Left ventricle myocardium inferior (tissue), 1 donor: Measurements from ENCODE around the gene PALM. TPM values are rescaled to one million over a fixed set of nuclear protein-coding genes. Genes with fewer than 3 reads are reported as not detected.
A peak's percentile ranks its signal among the peaks of the same experiment; 100 is the strongest.
"Not testable (repeated sequence)": the region's sequence is repeated elsewhere in the genome, so short reads cannot be mapped to it uniquely, and the experiment has no call there.

Experiments
- DNase-seq: peaks from one replicate; pipeline ENCODE4 v3.0.0-alpha.2; 2020
- H3K27ac ChIP-seq: fragments of 200-600 bp; replicated peaks from 2 replicates; pipeline ENCODE4 v1.8.0; 2021
- H3K27me3 ChIP-seq: fragments of 200-600 bp; 2 replicates; pipeline ENCODE4 v1.8.0; 2021; ENCODE audit warnings: low read depth
- H3K36me3 ChIP-seq: fragments of 200-600 bp; 2 replicates; pipeline ENCODE4 v1.8.0; 2021
- H3K4me1 ChIP-seq: fragments of 200-600 bp; 2 replicates; pipeline ENCODE4 v1.8.0; 2021
- H3K4me3 ChIP-seq: fragments of 200-600 bp; 2 replicates; pipeline ENCODE4 v1.8.0; 2021; ENCODE audit warnings: mild to moderate bottlenecking, moderate library complexity
- H3K9me3 ChIP-seq: fragments of 200-600 bp; replicated peaks from 2 replicates; pipeline ENCODE4 v1.8.0; 2021
- CTCF ChIP-seq: fragments of 200-600 bp; IDR thresholded peaks from 2 replicates; pipeline ENCODE4 v1.8.0; 2021; ENCODE audit warnings: antibody characterized with exemption, mild to moderate bottlenecking, borderline replicate concordance
- intact Hi-C: fragments of 100-400 bp; cut with micrococcal nuclease; formaldehyde crosslinking; loops from one replicate; pipeline ENCODE4 v1.11.0; 2022
- total RNA-seq: library from RNA; stranded (reverse); fragmentation: NEBNext Ultra II Directional; extraction: Animal tissue kit (Norgen Biotek cat#: 25700); gene quantifications from one replicate; pipeline ENCODE4 v1.2.1, GENCODE V29; 2021
- donor health status: DM: no; HTN: yes; CAD: no; lungs with severe emphysema.

Gene PALM
- total RNA-seq, 1 donor from 2014 or later = 26.8 TPM

DNA sequence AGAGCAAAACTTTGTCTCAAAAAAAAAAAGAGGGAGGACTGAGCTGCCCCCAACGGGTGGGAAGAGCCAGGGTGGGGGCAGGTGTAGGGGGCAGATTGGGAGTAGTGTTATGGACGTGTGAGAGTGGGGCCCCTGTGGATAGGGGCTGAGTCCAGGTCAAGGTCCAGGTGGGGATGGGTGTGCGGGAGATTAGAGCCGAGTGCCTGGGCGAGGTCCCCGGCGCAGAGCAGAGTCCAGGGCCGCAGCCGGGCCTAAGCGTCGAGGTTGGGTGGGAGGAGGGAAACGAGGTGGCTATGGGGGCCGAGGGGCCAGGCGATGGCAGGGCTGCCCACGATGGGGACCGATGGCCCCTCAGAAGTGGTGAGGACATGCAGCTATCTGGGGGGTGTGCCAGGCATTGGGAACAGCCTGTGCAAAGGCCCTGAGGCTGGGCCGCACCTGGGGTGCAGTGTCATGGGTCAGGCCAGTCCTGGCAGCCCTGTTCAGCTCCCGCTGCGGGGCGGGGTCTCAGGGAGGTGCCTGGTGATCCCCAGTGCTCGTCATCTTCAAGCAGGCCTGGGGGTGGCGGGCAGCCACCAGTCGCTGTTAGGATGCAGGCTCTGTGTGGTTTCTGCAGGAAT is 29.9 kb downstream of the PALM start:
- Histone ChIP-seq H3K27ac (no peak overlapping the region), H3K4me1 (peaks cover 15% of the 10 kb centered on the region), H3K9me3 (peaks cover 4% of the 10 kb centered on the region), H3K36me3 (peaks cover 34% of the 10 kb centered on the region), H3K4me3 (no peak overlapping the region), H3K27me3 (peaks cover 6% of the 10 kb centered on the region)
- intact Hi-C loops = no loop called here
- no peak for DNase-seq
- TF ChIP-seq CTCF = no peak

DNA sequence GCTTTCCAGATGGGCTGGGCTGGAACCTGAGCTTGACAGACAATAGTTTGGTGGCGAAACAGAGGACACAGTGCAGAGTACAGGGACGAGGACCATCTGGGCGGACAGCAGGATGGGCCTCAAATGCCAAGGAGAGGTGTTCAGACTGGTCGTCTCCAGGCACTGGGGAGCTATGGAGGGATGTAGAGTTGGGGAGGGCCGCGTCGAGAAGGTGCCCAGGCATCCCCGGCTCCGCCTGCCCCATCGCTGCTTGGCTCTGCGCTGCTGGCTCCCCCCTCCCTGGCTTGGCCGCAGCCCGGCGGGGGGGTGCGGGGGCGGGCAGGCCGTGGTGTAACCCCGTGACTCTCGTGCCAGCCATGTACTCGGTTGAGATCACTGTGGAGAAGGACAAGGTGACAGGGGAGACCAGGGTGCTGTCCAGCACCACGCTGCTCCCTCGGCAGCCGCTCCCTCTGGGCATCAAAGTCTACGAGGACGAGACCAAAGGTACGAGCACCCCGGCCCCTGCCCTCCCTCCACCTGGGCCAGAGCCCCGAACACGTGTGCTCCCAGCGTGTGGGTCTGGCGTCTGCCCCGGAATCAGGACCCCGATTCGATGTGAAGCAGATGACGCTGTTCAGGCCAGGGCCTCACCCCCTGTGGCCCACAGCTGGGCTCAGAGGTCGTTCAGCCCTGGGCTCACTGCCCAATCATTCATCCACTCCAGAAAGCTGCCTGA is 31.4 kb downstream of the PALM start:
- H3K4me1 ChIP-seq = peaks cover 4% of the 10 kb centered on the region
- intact Hi-C loops = no loop called here
- H3K36me3 ChIP-seq = peaks cover 27% of the 10 kb centered on the region
- peaks cover 16% of the 10 kb centered on the region for H3K9me3 ChIP-seq
- no peak for DNase-seq
- no peak overlapping the region for H3K4me3 ChIP-seq
- no peak overlapping the region for H3K27ac ChIP-seq
- H3K27me3 ChIP-seq = peaks cover 6% of the 10 kb centered on the region
- no peak for TF ChIP-seq CTCF

DNA sequence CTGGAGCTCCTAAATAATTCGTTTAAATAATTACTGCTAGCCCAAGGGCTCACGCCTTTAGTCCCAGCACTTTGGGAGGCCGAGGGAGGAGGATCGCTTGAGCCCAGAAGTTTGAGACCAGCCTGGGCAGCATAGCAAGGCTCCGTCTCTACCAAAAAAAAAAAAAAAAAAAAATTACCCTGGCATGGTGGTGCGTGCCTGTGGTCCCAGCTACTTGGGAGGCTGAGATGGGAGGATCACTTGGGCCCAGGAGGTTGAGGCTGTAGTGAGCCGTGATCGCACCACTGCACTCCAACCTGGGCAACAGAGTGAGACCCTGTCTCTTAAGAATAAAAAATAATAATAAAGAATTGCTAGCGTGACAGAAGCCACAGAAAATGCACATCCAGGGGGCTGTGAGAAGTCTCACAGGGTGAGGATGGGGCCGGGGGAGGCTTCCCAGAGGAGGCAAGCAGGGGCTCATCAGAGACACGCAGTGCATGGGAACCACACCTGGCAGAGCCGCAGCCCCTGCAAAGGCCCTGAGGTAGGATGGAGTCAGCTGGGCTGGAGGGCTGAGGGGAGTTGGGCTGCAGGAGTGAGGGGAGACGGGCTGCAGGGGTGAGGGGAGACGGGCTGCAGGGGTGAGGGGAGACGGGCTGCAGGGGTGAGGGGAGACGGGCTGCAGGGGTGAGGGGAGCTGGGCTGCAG is 32.2 kb downstream of the PALM start:
- DNase-seq, H3K27ac ChIP-seq, H3K27me3 ChIP-seq, H3K4me1 ChIP-seq, intact Hi-C loops, H3K4me3 ChIP-seq: not testable (repeated sequence)
- Histone ChIP-seq H3K36me3 (peaks cover 28% of the 10 kb centered on the region), H3K9me3 (peaks cover 16% of the 10 kb centered on the region)

DNA sequence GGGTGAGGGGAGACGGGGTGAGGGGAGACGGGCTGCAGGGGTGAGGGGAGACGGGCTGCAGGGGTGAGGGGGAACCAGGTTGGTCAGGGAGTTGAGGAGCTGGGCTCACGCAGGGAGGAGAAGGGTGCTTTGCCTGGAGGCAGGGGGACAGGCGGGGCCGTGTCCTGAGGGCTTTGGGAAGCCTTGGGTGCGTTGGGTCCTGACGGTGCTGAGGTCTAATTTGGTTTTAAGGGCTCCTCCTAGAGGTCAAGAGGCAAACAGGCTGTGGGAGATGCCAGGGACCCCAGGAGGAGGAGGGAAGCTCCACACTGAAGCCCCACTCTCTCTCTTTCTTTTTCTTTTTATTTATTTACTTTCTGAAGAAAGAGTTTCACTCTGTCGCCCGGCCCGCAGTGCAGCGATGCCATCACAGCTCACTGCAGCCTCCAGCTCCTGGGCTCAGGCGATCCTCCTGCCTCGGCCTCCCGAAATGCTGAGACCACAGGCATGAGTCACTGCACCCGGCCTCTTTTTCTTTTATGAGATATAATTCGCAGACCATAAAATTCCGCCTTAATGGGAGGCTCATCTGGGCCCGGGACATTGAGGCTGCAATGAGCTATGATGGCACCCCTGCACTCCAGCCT is 32.9 kb downstream of the PALM start:
- Histone ChIP-seq H3K27ac (no peak overlapping the region), H3K9me3 (peaks cover 16% of the 10 kb centered on the region), H3K4me1 (peaks cover 4% of the 10 kb centered on the region), H3K27me3 (peaks cover 6% of the 10 kb centered on the region), H3K4me3 (no peak overlapping the region), H3K36me3 (peaks cover 28% of the 10 kb centered on the region)
- intact Hi-C loops = no loop called here
- TF ChIP-seq CTCF = peak; percentile 21
- DNase-seq = no peak

DNA sequence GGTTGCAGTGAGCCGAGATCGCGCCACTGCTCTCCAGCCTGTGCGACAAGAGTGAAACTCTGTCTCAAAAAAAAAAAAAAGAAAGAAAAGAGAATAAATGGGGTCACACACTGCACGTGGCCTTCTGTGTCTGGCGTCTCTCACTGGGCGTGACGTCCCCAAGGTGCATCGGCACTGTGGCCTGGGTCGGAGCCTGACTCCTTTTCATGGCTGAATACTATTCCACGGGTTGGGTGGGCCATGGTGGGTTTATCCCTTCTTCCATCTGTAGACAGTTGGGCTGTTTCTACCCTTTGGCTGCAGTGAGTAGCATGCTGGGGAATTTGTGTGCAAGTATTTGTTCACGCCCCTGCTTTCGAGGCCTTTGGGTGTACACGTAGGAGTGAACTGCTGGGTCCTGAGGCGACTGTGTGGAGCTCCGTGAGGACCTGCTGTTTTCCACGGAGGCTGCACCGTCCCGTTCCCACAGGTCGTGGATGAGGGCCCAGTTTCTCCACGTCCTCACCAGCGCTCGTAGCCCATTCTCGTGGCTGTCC is 33.9 kb downstream of the PALM start:
- no peak for TF ChIP-seq CTCF
- intact Hi-C loops = no loop called here
- H3K27ac ChIP-seq = no peak overlapping the region

More for the DNA sequence above, 33.9 kb downstream of the PALM start:
- Histone ChIP-seq H3K9me3 (peaks cover 23% of the 10 kb centered on the region), H3K4me1 (peaks cover 4% of the 10 kb centered on the region), H3K36me3 (peaks cover 35% of the 10 kb centered on the region), H3K27me3 (peaks cover 6% of the 10 kb centered on the region), H3K4me3 (no peak overlapping the region)
- DNase-seq = no peak
